Activated CD8-positive, alpha-beta memory T cell treated with anti-CD3 and anti-CD28 coated beads, Interleukin-2, amount 50 U/mL, for 1 hour (primary cell): ENCODE measurements around the gene G6PC3.
"Not testable (repeated sequence)": the region's sequence is repeated elsewhere in the genome, so short reads cannot be mapped to it uniquely, and the experiment has no call there.

Experiments
- DNase-seq: peaks from one replicate; pipeline ENCODE4 v3.0.0-alpha.2; 2020; ENCODE audit errors: extremely low read depth

The G6PC3 gene

GRCh38 chr17:44083250-44083849 lies 12.8 kb downstream of the G6PC3 start:
- DNase-seq, result no peak

- DNase-seq, result no peak
These were observed 13.6 kb downstream of the G6PC3 start for GRCh38 chr17:44084131-44084538.

GRCh38 chr17:44084921-44085320 lies 14.4 kb downstream of the G6PC3 start:
- no peak for DNase-seq

- no peak for DNase-seq
These were observed 15.4 kb downstream of the G6PC3 start for GRCh38 chr17:44085908-44086307.

GRCh38 chr17:44086364-44087311 lies 16.1 kb downstream of the G6PC3 start:
- DNase-seq, result no peak

GRCh38 chr17:44087319-44087718 lies 16.8 kb downstream of the G6PC3 start:
- DNase-seq, result no peak

GRCh38 chr17:44088254-44088653 lies 17.7 kb downstream of the G6PC3 start:
- no peak for DNase-seq

GRCh38 chr17:44091200-44091997 lies 20.9 kb downstream of the G6PC3 start:
- DNase-seq, result no peak

GRCh38 chr17:44092051-44092450 lies 21.5 kb downstream of the G6PC3 start:
- no peak for DNase-seq

GRCh38 chr17:44093231-44093900 lies 22.8 kb downstream of the G6PC3 start:
- no peak for DNase-seq

- no peak for DNase-seq
These were observed 24.3 kb downstream of the G6PC3 start for GRCh38 chr17:44094701-44095387.

- DNase-seq, result no peak
These were observed 24.8 kb downstream of the G6PC3 start for GRCh38 chr17:44095388-44095646.

GRCh38 chr17:44095647-44096496 lies 25.3 kb downstream of the G6PC3 start:
- no peak for DNase-seq

GRCh38 chr17:44097110-44097958 lies 26.8 kb downstream of the G6PC3 start:
- DNase-seq, result no peak

GRCh38 chr17:44101858-44102257 lies 31.3 kb downstream of the G6PC3 start:
- DNase-seq, result not testable (repeated sequence)

GRCh38 chr17:44102849-44103622 lies 32.5 kb downstream of the G6PC3 start:
- DNase-seq, result no peak

GRCh38 chr17:44105483-44105882 lies 34.9 kb downstream of the G6PC3 start:
- no peak for DNase-seq

- no peak for DNase-seq
These were observed 35.4 kb downstream of the G6PC3 start for GRCh38 chr17:44105941-44106340.

- no peak for DNase-seq
These were observed 36.3 kb downstream of the G6PC3 start for GRCh38 chr17:44106801-44107200.
